GM23338 (cell line): ENCODE data around the gene CRTC3. TPM values are rescaled to one million over a fixed set of nuclear protein-coding genes. Genes with fewer than 3 reads are reported as not detected.

Source experiments
- ATAC-seq: fragments of 200-7000 bp; cut with Tn5 transposase; 3 replicates; pipeline ENCODE4 v1.9.1; 2020
- DNase-seq: peaks from one replicate; pipeline ENCODE4 v3.0.0-alpha.2; 2015; ENCODE audit warnings: low spot score
- H2AFZ ChIP-seq: fragments of 200-600 bp; sonication (generic); 2 replicates; pipeline ENCODE4 v1.8.0; 2016; ENCODE audit warnings: antibody characterized with exemption, mild to moderate bottlenecking, moderate library complexity
- H3F3A ChIP-seq: fragments of 200-600 bp; sonication (generic); replicated peaks from 2 replicates; pipeline ENCODE4 v1.8.0; 2017; ENCODE audit warnings: antibody characterized with exemption, mixed run types, low read depth
- H3K27ac ChIP-seq: fragments of 200-600 bp; sonication (generic); 2 replicates; pipeline ENCODE4 v1.6.1; 2016; ENCODE audit warnings: low read depth
- H3K27me3 ChIP-seq: fragments of 200-600 bp; sonication (generic); 2 replicates; pipeline ENCODE4 v1.8.0; 2016; ENCODE audit warnings: mild to moderate bottlenecking, mixed run types, moderate library complexity; ENCODE audit not compliant: insufficient read depth
- H3K36me3 ChIP-seq: fragments of 200-600 bp; sonication (generic); 2 replicates; pipeline ENCODE4 v1.8.0; 2016; ENCODE audit warnings: mild to moderate bottlenecking; ENCODE audit not compliant: insufficient read depth
- H3K4me1 ChIP-seq: fragments of 200-600 bp; sonication (generic); 2 replicates; pipeline ENCODE4 v1.8.0; 2016; ENCODE audit warnings: mild to moderate bottlenecking, moderate library complexity; ENCODE audit not compliant: insufficient read depth
- H3K4me2 ChIP-seq: fragments of 200-600 bp; sonication (generic); 2 replicates; pipeline ENCODE4 v1.7.1; 2017; ENCODE audit warnings: mixed run types
- H3K4me3 ChIP-seq: fragments of 200-600 bp; sonication (generic); 2 replicates; pipeline ENCODE4 v1.6.1; 2016; ENCODE audit warnings: mixed run types
- H3K79me2 ChIP-seq: fragments of 200-600 bp; sonication (generic); replicated peaks from 2 replicates; pipeline ENCODE4 v1.8.0; 2017; ENCODE audit warnings: mild to moderate bottlenecking; ENCODE audit not compliant: insufficient read depth
- H3K9me2 ChIP-seq: fragments of 200-600 bp; sonication (generic); 2 replicates; pipeline ENCODE4 v1.8.0; 2017; ENCODE audit not compliant: insufficient read depth
- H4K20me1 ChIP-seq: fragments of 200-600 bp; sonication (generic); replicated peaks from 2 replicates; pipeline ENCODE4 v1.8.0; 2017; ENCODE audit warnings: mild to moderate bottlenecking; ENCODE audit not compliant: insufficient read depth
- H3K27ac Mint-ChIP-seq: 2 replicates; pipeline ENCODE4 v1.8.0; 2020; ENCODE audit warnings: inconsistent platforms, mild to moderate bottlenecking, moderate library complexity, mixed read lengths
- H3K27me3 Mint-ChIP-seq: 3 replicates; pipeline ENCODE4 v1.8.0; 2022; ENCODE audit warnings: low read depth, mild to moderate bottlenecking, moderate library complexity, mixed read lengths, inconsistent platforms; ENCODE audit not compliant: insufficient read depth, poor library complexity
- H3K36me3 Mint-ChIP-seq: 3 replicates; pipeline ENCODE4 v1.8.0; 2021; ENCODE audit warnings: low read depth, mild to moderate bottlenecking, inconsistent platforms, moderate library complexity, mixed read lengths
- H3K4me1 Mint-ChIP-seq: 3 replicates; pipeline ENCODE4 v1.8.0; 2020; ENCODE audit warnings: mild to moderate bottlenecking, inconsistent platforms, mixed read lengths
- H3K4me3 Mint-ChIP-seq: 3 replicates; pipeline ENCODE4 v1.8.0; 2021; ENCODE audit warnings: moderate library complexity, mild to moderate bottlenecking, inconsistent platforms, mixed read lengths
- H3K9me3 Mint-ChIP-seq: 3 replicates; pipeline ENCODE4 v1.8.0; 2020; ENCODE audit warnings: moderate library complexity, mild to moderate bottlenecking, inconsistent platforms, mixed read lengths
- CREB1 ChIP-seq: fragments of 250-450 bp; sonication (Bioruptor Pico); IDR thresholded peaks from 2 replicates; pipeline ENCODE4 v1.5.0; 2020; ENCODE audit warnings: low read depth, mild to moderate bottlenecking, moderate library complexity
- CTCF ChIP-seq, 2 experiments: fragments of 200-600 bp in 1 of 2; sonication (generic) in 1 of 2; conservative IDR thresholded peaks; 2 replicates each; pipeline versions ENCODE4 v1.5.1 to v1.6.1; 2016 to 2017; ENCODE audit warnings: antibody characterized with exemption in 2 of 2, low read depth in 2 of 2, mild to moderate bottlenecking in 2 of 2, moderate library complexity in 1 of 2
- ETS1 ChIP-seq: IDR thresholded peaks from 2 replicates; pipeline ENCODE4 v1.6.1; 2016; ENCODE audit warnings: antibody characterized with exemption
- JUNB ChIP-seq: IDR thresholded peaks from one replicate; pipeline ENCODE4 v1.6.1; 2016; ENCODE audit warnings: antibody characterized with exemption; ENCODE audit not compliant: unreplicated experiment
- NANOG ChIP-seq: IDR thresholded peaks from 2 replicates; pipeline ENCODE4 v1.6.1; 2016; ENCODE audit warnings: antibody characterized with exemption, borderline replicate concordance
- REST ChIP-seq: IDR thresholded peaks from one replicate; pipeline ENCODE4 v1.6.1; 2018; ENCODE audit warnings: antibody characterized with exemption; ENCODE audit not compliant: unreplicated experiment
- ZNF114 ChIP-seq: fragments of 250-450 bp; sonication (Bioruptor Pico); IDR thresholded peaks from 2 replicates; pipeline ENCODE4 v1.5.0; 2020; ENCODE audit warnings: mild to moderate bottlenecking, moderate library complexity
- ZNF331 ChIP-seq: fragments of 250-450 bp; sonication (Bioruptor Pico); IDR thresholded peaks from 2 replicates; pipeline ENCODE4 v1.5.0; 2020; ENCODE audit warnings: low read depth, mild to moderate bottlenecking, moderate library complexity
- ZNF462 ChIP-seq: fragments of 250-450 bp; sonication (Bioruptor Pico); IDR thresholded peaks from 2 replicates; pipeline ENCODE4 v1.5.0; 2020; ENCODE audit warnings: mild to moderate bottlenecking, moderate library complexity
- polyA plus RNA-seq: library from polyadenylated mRNA; unstranded; fragments of >200 nt; fragmentation: Nextera tagmentation; extraction: Ambion mirVana; gene quantifications from 2 replicates; pipeline ENCODE4 v1.2.1, GENCODE V29; 2016
- total RNA-seq: library from RNA; depleted of rRNA; stranded (reverse); fragments of >200 nt; shearing (Covaris generic); gene quantifications from 2 replicates; pipeline ENCODE4 v1.2.3, GENCODE V29; 2014

CRTC3 gene
- total and polyA plus RNA-seq, 2 experiments from 2014 or later, result 2.8 to 3.8 TPM

GRCh38 chr15:90617171-90617570 lies 87.4 kb downstream of the CRTC3 start:
- H3K4me3 Mint-ChIP-seq, result no peak overlapping the region
- Histone ChIP-seq H3K27me3 (no peaks in the 10 kb centered on the region), H3K4me2 (no peak overlapping the region), H2AFZ (no peak overlapping the region), H3K36me3 (no peaks in the 10 kb centered on the region; the same call in 1 of the 2 replicates), H3K79me2 (no peaks in the 10 kb centered on the region), H3K27ac (no peak overlapping the region), H3K4me1 (peaks cover 13% of the 10 kb centered on the region; the same call in 1 of the 2 replicates), H3K9me2 (no peaks in the 10 kb centered on the region), H4K20me1 (no peaks in the 10 kb centered on the region), H3F3A (no peaks in the 10 kb centered on the region), H3K4me3 (no peak overlapping the region)
- no peaks in the 10 kb centered on the region for H3K36me3 Mint-ChIP-seq
- no peak for TF ChIP-seq REST
- TF ChIP-seq CTCF (conservative IDR thresholded peaks at IDR 0.05; ENCODE audit: low read depth in 2 of 2), result peak in 1 of 2 experiments; percentile 40; a peak in 1 of 4 replicates
- TF ChIP-seq ZNF114 (CRISPR knock-in tag), result no peak
- peaks cover 18% of the 10 kb centered on the region for H3K4me1 Mint-ChIP-seq
- peaks cover 5% of the 10 kb centered on the region for H3K27me3 Mint-ChIP-seq
- no peak overlapping the region for H3K27ac Mint-ChIP-seq
- ATAC-seq, result peak; percentile 42; the same call in 1 of the 3 replicates
- no peaks in the 10 kb centered on the region for H3K9me3 Mint-ChIP-seq
- no peak for DNase-seq

- H3K4me3 ChIP-seq, result no peak overlapping the region
- no peaks in the 10 kb centered on the region for H3F3A ChIP-seq
- Mint-ChIP-seq H3K4me1 (peaks cover 18% of the 10 kb centered on the region), H3K27me3 (peaks cover 5% of the 10 kb centered on the region), H3K9me3 (no peaks in the 10 kb centered on the region), H3K4me3 (no peak overlapping the region), H3K36me3 (no peaks in the 10 kb centered on the region), H3K27ac (peak overlapping the region; percentile 74)
- ATAC-seq, result peak; percentile 28; the same call in 2 of the 3 replicates
- H3K27ac ChIP-seq, result no peak overlapping the region
- no peaks in the 10 kb centered on the region for H3K9me2 ChIP-seq
- H4K20me1 ChIP-seq, result no peaks in the 10 kb centered on the region
- H3K4me1 ChIP-seq, result peaks cover 13% of the 10 kb centered on the region; the same call in 1 of the 2 replicates
- no peak overlapping the region for H2AFZ ChIP-seq
- no peaks in the 10 kb centered on the region for H3K79me2 ChIP-seq
- H3K36me3 ChIP-seq, result no peaks in the 10 kb centered on the region; the same call in 1 of the 2 replicates
- DNase-seq, result peak; percentile 33
- no peaks in the 10 kb centered on the region for H3K27me3 ChIP-seq
- 0 out of 2 replicates have a peak overlapping the region, but pooled peaks have one; percentile 17 for H3K4me2 ChIP-seq
- TF ChIP-seq CREB1 (CRISPR knock-in tag), result no peak
- TF ChIP-seq ZNF462 (CRISPR knock-in tag), result no peak
- TF ChIP-seq NANOG, result no peak
- TF ChIP-seq ZNF331, result no peak
- TF ChIP-seq ETS1, result no peak
- no peak for TF ChIP-seq JUNB
- TF ChIP-seq ZNF114 (CRISPR knock-in tag), result no peak
Observed at GRCh38 chr15:90617668-90618097, 88.0 kb downstream of the CRTC3 start.
